GM21381 (cell line): ENCODE data around the gene ACSF2.
"Not testable (repeated sequence)": the region's sequence is repeated elsewhere in the genome, so short reads cannot be mapped to it uniquely, and the experiment has no call there.

Source experiments
- ATAC-seq: cut with Tn5 transposase; IDR thresholded peaks from one replicate; pipeline ENCODE4 v1.9.1; 2021; ENCODE audit warnings: mild to moderate bottlenecking, moderate library complexity; ENCODE audit not compliant: unreplicated experiment

ACSF2 gene

DNA sequence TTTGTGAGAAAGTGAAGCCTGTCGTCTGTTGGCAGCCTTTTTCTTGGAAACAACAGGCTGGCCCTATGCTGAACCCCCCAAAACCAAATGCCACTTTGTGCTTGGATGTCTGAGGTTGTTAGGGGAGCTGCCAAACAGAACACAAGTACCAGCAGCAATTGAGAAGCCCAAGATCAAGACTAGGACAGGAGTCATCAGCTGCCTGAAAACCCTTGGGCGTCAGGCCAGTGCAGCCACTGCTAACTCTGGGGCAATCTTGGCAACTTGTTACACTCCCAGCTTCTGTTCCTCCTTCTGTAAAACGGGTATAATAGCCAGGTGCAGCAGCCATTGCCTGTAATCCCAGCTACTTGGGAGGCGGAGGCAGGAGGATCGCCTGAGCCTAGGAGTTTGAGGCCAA is 19.4 kb upstream of the ACSF2 start:
- no peak for ATAC-seq

DNA sequence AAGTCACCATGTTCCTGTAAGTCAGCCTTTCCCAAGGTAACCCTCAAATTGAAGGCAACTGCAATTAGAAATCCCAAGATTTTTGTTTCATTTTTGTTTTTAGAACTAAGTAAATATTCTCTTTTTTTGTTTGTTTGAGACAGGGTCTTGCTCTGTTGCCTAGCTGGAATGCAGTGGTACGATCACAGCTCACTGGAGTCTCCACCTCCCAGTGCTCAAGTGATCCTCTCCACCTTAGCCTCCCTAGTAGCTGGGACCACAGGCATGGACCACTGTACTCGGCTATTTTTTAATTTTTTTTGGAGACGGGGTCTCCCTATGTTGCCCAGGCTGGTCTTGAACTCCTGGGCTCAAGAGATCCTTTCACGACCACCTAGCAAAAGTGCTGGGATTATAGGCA is 18.1 kb upstream of the ACSF2 start:
- no peak for ATAC-seq

DNA sequence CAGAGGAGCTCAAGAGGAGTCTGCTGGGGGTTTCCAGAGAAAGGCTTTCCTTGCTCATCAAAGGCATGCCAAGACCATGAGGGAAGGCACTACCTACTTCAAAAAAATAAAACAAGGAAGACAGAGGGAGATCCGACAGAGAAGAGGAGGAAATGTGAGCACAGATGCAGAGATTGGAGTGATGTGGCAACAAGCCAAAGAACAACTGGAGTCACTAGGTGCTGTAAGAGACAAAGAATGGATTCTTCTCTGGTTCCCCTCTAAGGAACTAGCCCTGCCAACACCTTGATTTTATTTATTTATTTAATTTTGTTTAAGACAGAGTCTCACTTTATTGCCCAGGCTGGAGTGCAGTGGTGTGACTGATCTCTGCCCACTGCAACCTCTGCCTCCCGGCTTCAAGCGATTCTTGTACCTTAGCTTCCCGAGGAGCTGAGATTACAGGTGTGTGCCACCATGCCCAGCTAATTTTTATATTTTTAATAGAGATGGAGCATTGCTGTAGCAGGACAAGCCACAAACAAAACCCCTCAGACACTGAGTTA is 13.8 kb upstream of the ACSF2 start:
- no peak for ATAC-seq

DNA sequence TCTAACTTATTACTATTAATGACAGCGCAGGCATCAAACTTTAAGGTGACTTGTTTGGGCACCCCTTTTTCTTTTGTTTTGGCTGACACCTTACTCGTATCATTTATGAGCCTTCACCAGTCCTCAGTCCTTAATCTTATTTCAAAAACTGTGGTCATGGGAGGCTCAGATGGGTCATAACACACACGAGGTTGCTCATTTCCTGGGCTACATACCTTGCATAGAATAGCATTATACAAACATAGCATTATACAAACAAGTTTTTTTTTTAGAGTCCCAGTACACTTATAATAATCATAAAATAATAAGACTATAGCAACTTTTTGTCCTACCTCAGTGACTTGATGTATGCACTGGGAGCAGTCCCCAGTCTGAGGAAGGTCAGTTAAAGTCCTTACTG is 11.2 kb upstream of the ACSF2 start:
- no peak for ATAC-seq

DNA sequence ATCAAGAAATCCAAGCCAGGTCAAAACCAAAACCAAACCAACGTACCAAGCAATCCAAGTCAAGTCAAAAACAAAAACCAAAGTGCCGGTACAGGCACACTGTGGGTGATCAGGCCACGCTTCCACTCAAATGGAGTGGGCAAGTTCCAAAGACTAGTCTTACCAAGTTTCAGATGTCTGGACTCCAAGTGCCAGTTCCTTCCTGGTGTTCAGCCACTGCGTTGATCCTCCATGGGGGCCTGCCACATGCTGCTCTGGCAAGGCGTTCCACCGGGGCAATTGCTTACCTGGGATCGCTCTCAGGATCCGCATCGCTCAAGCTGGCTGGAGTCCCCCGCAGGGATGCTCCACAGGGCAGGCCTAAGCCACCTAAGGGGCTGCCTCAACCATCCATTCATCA is 6.4 kb upstream of the ACSF2 start:
- ATAC-seq, result not testable (repeated sequence)

DNA sequence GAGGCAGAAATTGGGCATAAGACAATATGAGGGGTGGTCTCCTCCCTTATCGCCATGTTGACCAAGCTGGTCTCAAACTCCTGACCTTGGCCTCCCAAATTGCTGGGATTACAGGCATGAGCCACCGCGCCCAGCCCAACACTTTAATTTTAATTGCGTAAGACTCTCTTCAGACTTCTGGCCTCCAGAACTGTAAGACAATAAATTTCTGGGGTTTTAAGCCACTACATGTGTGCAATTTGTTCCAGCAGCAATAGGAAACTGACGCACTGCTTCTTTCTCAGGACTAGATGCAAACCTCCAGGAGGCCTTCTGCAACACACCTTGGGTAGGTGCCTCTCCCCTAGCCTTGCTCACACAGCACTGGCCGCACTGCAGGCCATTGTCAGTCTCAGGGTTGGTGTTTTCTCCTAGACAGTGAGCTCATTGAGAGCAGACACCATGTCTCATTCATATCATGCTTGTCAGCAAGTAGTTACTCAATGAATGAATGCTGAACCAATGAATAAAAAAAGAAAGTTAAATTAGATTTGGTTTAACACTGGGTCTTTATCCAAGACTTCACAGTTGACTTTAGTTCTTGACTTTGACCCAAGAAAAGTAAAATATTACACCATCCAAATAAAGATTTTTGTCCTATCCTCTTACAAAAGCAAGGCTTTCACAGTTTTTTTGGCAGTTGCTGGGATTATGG is 5.5 kb upstream of the ACSF2 start:
- ATAC-seq, result no peak

DNA sequence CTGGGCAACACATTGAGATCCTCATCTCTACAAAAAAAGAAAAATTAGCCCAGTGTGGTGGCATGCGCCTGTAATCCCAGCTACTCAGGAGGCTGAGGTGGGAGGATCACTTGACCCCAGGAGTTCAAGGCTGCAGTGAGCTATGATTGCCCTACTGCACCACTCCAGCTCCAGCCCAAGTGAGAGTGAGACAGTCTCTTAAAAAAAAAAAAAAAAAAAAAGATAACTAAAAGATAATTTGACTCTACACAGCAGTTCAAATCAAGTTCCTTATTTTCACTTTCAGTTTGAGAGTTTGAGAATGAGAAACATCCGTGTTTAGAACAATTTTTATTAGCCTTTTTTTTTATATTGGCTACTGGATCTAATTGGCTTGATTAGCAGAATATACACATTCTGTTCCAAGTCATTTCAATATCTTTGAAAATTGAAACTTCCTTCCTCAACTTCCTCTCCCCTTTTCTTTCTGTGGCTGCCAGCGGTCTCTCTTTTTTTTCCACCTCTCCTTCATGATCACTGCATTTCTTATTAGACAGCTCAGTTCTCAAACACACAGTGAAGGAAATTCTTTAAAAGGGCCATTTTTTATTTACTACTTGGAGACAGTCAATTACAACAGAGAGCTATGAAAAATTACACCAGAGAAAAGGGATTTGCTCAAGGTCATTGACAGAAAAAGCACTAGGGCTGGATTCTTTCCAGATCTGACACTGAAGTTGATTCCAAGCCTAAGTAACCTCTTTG is 4.5 kb upstream of the ACSF2 start:
- ATAC-seq, result no peak

DNA sequence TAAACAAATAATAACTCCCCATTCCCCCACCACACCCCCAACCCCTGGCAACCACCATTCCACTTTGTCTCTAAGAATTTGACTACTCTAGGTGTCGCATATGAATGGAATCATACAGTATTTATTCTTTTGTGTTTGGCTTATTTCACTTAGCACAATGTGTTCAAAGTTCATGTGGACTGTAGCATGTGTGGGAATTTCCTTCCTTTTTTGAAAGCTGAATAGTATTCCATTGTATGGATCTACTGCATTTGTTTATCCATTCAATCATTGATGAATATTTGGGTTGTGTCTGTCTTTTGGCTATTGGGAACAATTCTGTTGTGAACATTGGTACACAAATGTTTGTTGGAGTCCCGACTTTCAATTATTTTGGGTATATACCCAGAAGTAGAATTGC is 3.3 kb upstream of the ACSF2 start:
- no peak for ATAC-seq

DNA sequence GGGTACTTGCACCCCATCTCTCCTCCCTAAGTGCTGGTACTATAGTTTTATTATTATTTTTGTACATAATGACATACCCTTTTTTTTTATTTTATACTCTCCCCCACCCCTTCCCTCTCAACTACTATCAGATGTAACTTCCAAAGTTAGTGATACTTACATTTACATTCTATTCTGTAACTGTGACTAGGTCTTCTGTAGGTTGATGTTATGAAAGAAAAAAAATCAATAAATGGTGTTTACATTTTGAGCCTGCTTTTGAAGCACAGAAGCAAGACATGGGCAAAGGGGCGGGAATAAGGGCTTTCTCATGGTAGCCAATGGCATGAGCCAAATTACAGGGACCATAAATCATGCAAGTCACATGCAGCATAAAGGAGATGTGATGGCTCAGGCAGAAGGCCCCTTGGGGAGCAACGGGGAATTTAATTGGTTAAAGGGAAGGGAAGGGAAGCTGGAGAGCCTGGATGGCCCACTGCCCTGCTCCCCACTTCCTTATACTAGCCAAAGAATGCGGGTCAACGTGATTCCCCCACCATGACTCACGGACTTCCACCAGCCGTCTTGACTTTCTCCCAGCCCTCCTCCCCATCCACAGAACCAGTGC is 2.4 kb upstream of the ACSF2 start:
- no peak for ATAC-seq

DNA sequence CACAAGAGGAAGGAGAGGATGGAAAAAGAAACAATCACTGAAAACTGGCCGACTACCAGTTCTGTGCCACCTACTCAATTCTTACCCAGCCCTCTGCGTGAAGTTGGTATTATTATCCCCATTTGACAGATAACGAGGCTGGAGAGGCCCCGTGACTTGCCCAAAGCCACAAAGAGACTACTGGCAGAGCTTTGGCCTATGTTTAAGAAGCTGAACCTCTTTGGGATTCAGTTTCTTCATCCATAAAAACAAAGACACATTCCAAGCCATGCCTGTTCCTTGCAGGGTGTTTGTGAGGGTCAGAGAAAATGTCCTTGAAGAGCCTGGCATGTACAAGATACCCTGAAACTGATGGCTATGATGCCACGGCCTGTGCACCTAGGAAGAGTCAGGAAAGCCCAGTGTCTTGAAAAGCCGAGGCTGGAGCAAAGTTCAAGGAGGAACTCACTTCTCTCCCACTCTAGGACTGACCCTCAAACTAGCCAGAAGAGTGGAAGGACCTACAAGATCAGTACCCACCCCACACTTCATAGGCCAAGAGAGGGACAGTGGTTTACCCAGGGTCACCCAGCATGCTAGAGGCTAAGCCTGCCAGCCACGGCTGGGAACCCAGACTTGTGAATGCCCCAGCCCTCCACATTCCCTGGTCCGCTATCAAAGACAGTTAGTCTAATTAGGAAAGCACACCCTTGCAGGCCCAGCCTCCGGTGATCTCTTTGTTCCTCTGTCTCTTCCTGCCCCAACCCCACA is 1.6 kb upstream of the ACSF2 start:
- ATAC-seq, result no peak

DNA sequence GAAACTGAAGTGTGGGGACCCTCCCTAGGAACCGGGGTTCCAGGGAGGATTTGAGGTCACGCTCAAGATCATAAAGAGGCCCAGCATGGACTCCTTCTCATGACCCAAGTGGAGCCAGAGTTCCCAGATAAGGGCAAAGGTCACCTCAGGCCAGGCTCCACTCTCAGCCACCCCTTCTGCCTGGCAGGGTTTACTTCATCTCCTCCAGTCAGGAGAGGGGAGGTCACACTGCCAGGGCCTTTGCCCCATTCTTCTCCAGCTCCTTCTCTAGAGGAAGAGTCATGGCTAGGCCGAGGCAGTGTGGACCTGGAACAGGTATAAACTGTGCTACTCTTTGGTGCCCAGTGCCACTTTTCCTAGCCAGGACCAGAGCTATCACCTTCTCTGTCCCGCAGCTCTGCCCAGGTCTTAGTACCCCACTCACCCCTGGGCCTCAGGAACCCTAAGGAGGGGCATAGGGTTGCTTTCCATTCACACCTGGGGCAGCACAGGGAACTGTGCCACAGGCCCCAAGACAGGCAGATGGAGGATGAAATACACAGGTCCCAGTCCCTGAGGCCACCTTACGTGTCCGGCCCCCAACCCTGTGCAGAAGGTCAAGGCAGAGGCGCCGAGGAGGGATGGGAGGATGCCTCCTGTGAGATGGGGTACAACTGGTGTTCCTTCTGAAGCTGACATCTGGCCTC is 879 bp upstream of the ACSF2 start:
- ATAC-seq, result no peak

DNA sequence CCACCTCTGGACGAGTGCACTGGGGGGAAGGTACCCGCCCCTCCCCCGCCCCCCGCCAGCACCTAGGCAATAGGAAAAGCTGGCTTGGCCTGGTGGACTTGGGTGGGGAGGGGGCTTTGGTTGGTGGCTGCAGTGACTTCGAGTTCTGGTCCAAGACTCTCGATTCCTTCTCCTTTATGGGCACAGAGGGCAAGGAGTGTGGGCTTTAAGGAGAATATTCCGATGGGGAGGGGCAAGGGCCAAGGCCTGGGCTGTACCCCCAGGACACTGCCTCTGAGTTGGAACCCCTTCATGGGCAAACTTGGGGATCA is 409 bp downstream of the ACSF2 start:
- ATAC-seq, result no peak

DNA sequence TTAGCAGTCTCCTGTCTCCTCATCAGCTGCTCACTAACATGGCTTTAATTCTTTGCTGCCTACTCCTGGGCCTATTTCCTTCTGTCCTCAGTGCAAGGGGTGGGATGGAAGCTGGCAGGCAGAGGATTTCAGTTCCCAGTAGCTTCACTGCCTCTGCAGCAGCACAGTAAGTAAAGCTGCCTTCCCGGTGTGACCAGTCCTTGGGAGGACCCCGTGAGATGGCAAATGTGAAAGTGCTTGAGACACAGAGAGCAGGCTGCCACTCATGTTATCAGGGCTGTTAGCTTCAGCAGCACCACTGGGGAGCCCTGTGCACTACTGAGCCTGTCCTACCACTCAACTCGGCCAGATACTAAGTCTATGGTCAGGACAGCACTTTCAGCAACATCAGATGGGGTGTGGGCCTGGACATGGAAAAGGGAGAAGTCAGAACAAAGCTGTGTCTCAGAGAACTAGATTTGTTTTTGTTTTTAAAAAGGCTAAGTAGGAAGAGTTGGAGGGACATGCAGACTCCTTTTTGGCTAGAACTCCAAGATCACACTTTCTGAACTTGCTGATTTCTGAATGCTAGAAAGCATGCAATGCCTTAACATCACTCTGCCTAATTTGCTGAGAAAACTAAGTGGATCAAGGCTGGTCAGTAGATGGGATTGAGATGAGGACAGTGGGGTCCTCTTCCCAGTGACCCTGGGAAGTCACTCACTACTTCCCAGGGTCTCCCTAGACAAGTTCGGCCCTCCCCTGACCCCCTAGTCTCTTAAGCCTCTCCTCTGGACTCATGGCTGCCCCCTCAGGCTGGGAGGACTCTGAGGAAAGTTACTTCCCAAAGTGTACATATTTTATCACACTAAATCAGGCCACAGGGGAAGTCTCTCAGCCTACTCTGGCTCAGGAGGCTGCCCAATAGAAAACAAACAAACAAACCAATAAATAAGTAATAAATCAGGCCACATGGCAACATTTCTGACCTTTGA is 1.1 kb downstream of the ACSF2 start:
- ATAC-seq, result no peak

DNA sequence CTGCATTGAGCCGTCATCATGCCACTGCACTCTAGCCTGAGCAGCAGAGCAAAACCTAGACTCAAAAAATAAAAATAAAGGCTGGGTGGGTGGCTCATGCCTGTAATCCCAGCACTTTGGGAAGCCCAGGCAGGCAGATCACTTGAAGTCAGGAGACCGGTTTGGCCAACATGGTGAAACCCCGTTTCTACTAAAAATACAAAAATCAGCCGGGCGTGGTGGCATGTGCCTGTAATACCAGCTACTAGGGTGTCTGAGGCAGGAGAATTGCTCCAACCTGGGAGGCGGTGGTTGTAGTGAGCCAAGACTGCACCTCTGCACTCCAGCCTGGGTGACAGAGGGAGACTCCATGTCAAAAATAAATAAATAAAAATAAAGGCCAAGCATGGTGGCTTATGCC is 2.1 kb downstream of the ACSF2 start:
- ATAC-seq, result not testable (repeated sequence)

DNA sequence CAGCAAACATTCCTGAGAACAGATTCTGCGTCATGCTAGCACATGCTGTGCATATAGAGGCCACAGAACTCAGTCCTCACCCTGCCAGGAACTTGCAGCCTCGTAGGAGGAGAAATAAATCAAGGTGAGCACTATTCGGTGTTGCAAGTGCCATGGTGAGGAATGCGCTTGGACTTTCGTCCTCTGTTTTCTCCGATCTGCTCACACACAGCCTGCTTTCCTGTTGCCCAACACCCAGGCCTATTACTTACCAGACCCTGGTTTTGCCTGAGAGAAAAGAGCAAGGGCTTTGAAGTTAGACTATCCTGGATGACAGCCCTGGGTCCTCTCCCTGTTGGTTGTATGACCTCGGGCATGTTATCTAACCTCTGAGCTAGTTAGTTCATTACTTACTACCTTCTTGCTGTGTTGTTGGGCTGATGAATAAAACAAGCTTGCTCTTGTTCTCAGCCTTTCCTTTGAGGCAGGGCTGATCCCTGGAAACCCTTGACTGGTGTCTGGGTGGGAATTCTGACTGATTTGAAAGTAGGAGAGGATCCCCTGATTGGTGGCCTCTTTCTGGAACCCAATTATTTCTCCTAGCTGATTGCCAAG is 2.9 kb downstream of the ACSF2 start:
- no peak for ATAC-seq

DNA sequence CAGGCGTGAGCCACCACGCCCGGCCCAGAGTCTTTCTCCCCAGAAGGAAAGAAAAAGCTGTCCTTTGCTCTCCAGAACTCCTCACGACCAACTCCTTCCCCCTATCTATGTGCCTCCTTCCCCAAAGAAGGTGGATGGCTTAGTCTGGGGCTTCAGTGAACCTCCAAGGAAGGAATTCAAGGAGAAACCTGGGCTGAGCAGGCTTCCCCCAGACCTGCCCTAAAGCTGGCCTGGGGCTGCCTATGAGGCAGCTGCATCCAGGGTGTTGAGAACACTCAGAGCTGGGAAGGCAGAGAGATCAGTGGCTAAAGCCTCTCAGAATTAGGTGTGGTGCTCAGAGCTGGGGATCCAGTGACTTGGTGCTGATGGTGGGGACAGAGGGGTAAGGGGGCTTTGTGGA is 3.8 kb downstream of the ACSF2 start:
- no peak for ATAC-seq

DNA sequence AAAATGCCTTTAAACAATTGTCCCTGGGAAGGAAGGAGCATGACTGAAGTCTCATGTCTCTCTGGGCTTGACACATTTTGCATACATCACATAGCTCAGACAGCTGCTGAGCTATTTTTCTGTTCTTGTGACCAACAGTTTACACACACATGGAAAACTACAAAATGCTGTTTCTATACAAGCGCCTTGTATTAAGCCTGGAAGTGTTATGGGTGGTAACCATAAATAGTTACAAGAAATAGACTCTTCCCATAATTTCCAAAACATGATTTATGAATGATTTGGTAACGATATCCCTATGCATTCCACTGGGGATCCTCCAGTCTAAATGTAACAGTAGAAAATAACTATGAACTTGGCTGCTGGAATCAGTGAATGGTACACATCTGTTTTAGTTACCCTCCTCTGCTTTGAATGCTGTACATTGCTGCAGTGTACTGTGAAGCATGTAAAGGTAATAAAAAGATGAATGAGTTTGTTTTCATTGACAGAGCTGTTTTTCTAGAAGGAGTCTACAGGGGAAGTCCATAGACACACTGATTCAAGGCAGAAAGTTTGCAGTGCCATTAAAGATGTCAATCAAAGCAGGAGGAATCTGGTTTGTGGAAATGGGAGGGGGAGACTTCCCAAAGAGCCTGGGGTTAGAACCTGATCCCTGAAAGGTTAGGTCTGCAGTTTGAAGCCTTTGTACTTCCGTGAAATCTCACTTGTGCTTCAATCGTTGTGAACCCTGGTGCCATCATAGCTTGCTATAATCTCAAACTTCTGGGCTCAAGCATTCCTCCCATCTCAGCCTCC is 5.0 kb downstream of the ACSF2 start:
- no peak for ATAC-seq

DNA sequence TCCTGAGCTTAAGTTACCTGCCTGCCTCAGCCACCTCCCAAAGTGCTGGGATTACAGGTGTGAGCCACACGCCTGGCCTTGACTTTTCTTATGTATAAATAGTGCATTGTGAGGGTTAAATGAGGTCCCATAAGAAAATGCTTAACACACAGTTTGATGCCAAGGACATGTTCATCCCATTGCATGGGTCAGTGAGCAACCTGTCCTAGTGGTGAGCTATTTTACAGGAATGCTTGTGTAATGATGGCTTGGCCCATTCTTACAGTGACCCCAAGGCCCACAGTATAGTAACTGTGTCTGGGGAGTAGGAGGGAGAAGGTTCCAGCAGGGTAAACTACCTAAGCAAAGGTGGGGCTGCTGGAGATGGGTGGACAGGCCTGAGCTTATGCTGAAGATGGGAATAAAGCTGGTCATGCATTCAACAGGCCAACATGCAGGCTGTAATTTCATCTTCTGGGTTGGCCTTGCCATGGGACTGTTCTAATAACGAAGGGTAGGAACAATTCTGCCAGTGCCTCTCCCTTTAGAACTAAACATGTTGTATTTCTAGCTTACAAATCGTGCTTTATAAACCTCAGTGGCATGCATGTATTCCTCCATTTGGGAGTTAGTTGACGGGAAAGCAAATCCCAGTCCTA is 6.2 kb downstream of the ACSF2 start:
- ATAC-seq, result no peak
